Endodermal cell (in vitro differentiated cells): ENCODE results near the gene KCNH3. TPM values are rescaled to one million over a fixed set of nuclear protein-coding genes. Genes with fewer than 3 reads are reported as not detected.

Experiments used
- DNase-seq: peaks from one replicate; pipeline ENCODE4 v3.0.0-alpha.2; 2017
- H3K27ac ChIP-seq: 2 replicates; pipeline ENCODE4 v1.5.1; 2013; ENCODE audit warnings: mild to moderate bottlenecking, low read depth, low read length, moderate library complexity
- H3K27me3 ChIP-seq: 2 replicates; pipeline ENCODE4 v1.6.1; 2013; ENCODE audit warnings: mild to moderate bottlenecking, low read length, moderate library complexity; ENCODE audit not compliant: insufficient read depth, control insufficient read depth, poor library complexity, severe bottlenecking
- H3K36me3 ChIP-seq: 2 replicates; pipeline ENCODE4 v1.7.0; 2013; ENCODE audit warnings: mild to moderate bottlenecking, low read length, moderate library complexity; ENCODE audit not compliant: control insufficient read depth, insufficient read depth
- H3K4me1 ChIP-seq: one replicate; pipeline ENCODE4 v1.7.0; 2013; ENCODE audit warnings: low read length; ENCODE audit not compliant: control insufficient read depth, insufficient read depth
- H3K4me3 ChIP-seq: 2 replicates; pipeline ENCODE4 v1.5.1; 2013; ENCODE audit warnings: mild to moderate bottlenecking, low read length, moderate library complexity
- H3K9ac ChIP-seq: 2 replicates; pipeline ENCODE4 v1.6.1; 2013; ENCODE audit warnings: mild to moderate bottlenecking, low read length, moderate library complexity; ENCODE audit not compliant: poor library complexity, severe bottlenecking; ENCODE audit errors: extremely low read depth
- H3K9me3 ChIP-seq: 2 replicates; pipeline ENCODE4 v1.6.1; 2013; ENCODE audit warnings: mild to moderate bottlenecking, low read length, moderate library complexity; ENCODE audit not compliant: control insufficient read depth
- H3K27ac Mint-ChIP-seq: 2 replicates; pipeline ENCODE4 v1.8.0; 2020; ENCODE audit warnings: mixed read lengths
- H3K27me3 Mint-ChIP-seq: 2 replicates; pipeline ENCODE4 v1.8.0; 2021; ENCODE audit warnings: mild to moderate bottlenecking, mixed read lengths; ENCODE audit not compliant: insufficient read depth
- H3K36me3 Mint-ChIP-seq: 2 replicates; pipeline ENCODE4 v1.8.0; 2020; ENCODE audit warnings: low read depth, mixed read lengths
- H3K4me1 Mint-ChIP-seq: 2 replicates; pipeline ENCODE4 v1.8.0; 2020; ENCODE audit warnings: mixed read lengths
- H3K4me3 Mint-ChIP-seq: 2 replicates; pipeline ENCODE4 v1.8.0; 2020; ENCODE audit warnings: mild to moderate bottlenecking, moderate library complexity, mixed read lengths
- H3K9me3 Mint-ChIP-seq: 2 replicates; pipeline ENCODE4 v1.8.0; 2020; ENCODE audit warnings: mild to moderate bottlenecking, mixed read lengths
- CTCF ChIP-seq: fragments of 200-600 bp; sonication (generic); conservative IDR thresholded peaks from 2 replicates; pipeline ENCODE4 v1.5.0; 2021; ENCODE audit warnings: antibody characterized with exemption, mild to moderate bottlenecking
- WGBS, 2 experiments: methylation state at CpG; one replicate each; pipeline versions ENCODE4 v1.1.5 to v1.1.7; 2013; ENCODE audit warnings: missing lambda C conversion rate in 2 of 2, mixed read lengths in 1 of 2; ENCODE audit not compliant: insufficient coverage in 1 of 2, insufficient read length in 1 of 2; 5-methylcytosine and 5-hydroxymethylcytosine counted together
- total RNA-seq, 2 donors: library from RNA; stranded (reverse); fragmentation: NEBNext Ultra II Directional in 1 of 2; extraction: Animal tissue kit (Norgen Biotek cat#: 25700) in 1 of 2; gene quantifications; 2 replicates in 1 of 2; 3 replicates in 1 of 2; pipeline ENCODE4 v1.2.1, GENCODE V29; 2021

KCNH3 gene
- total RNA-seq, 2 donors from 2014 or later, result 1.00 to 1.5 TPM

GRCh38 chr12:49566361-49566760, 27.5 kb downstream of the KCNH3 start:
- Histone ChIP-seq H3K27ac (no peak overlapping the region), H3K4me3 (peak overlapping the region; percentile 93), H3K9ac (no peak overlapping the region), H3K27me3 (no peaks in the 10 kb centered on the region), H3K36me3 (peaks cover 45% of the 10 kb centered on the region), H3K9me3 (peaks cover 5% of the 10 kb centered on the region), H3K4me1 (peaks cover 4% of the 10 kb centered on the region)
- Mint-ChIP-seq H3K27ac (no peak overlapping the region), H3K36me3 (peaks cover 38% of the 10 kb centered on the region), H3K4me1 (peaks cover 12% of the 10 kb centered on the region), H3K9me3 (no peaks in the 10 kb centered on the region), H3K27me3 (no peaks in the 10 kb centered on the region), H3K4me3 (peak overlapping the region; percentile 90)
- TF ChIP-seq CTCF, result no peak
- DNase-seq, result no peak
- WGBS, 2 experiments, result 94 to 97% methylated on average over 6 to 13 of the region's 13 CpGs

GRCh38 chr12:49567302-49567610, 28.4 kb downstream of the KCNH3 start:
- peaks cover 6% of the 10 kb centered on the region for H3K9me3 Mint-ChIP-seq
- H3K36me3 ChIP-seq, result peaks cover 41% of the 10 kb centered on the region
- H3K27me3 ChIP-seq, result no peaks in the 10 kb centered on the region
- peaks cover 14% of the 10 kb centered on the region for H3K9me3 ChIP-seq
- peak overlapping the region; percentile 90 for H3K4me3 Mint-ChIP-seq
- no peak overlapping the region for H3K27ac ChIP-seq
- WGBS, 2 experiments, result 5 to 16% methylated on average over 11 of the region's 11 CpGs
- peak overlapping the region; percentile 84 for H3K9ac ChIP-seq
- H3K4me1 Mint-ChIP-seq, result peaks cover 12% of the 10 kb centered on the region
- no peak for TF ChIP-seq CTCF
- peak overlapping the region; percentile 93 for H3K4me3 ChIP-seq
- DNase-seq, result no peak
- peaks cover 41% of the 10 kb centered on the region for H3K36me3 Mint-ChIP-seq
- no peaks in the 10 kb centered on the region for H3K27me3 Mint-ChIP-seq
- H3K4me1 ChIP-seq, result peaks cover 4% of the 10 kb centered on the region
- H3K27ac Mint-ChIP-seq, result peak overlapping the region; percentile 99

- peaks cover 4% of the 10 kb centered on the region for H3K4me1 ChIP-seq
- WGBS, 2 experiments, result 0% methylated on average over 20 to 54 of the region's 54 CpGs
- DNase-seq, result peak; percentile 97
- peaks cover 11% of the 10 kb centered on the region for H3K9me3 Mint-ChIP-seq
- peak within 1 kb of the TSS; percentile 50 for H3K27ac ChIP-seq
- peaks cover 12% of the 10 kb centered on the region for H3K4me1 Mint-ChIP-seq
- peaks cover 19% of the 10 kb centered on the region for H3K9me3 ChIP-seq
- H3K36me3 ChIP-seq, result peaks cover 38% of the 10 kb centered on the region
- H3K27me3 ChIP-seq, result no peaks in the 10 kb centered on the region
- no peaks in the 10 kb centered on the region for H3K27me3 Mint-ChIP-seq
- H3K4me3 ChIP-seq, result peak within 1 kb of the TSS; percentile 93
- TF ChIP-seq CTCF, result no peak
- H3K27ac Mint-ChIP-seq, result peak within 1 kb of the TSS; percentile 99
- H3K36me3 Mint-ChIP-seq, result peaks cover 39% of the 10 kb centered on the region
- peak within 1 kb of the TSS; percentile 84 for H3K9ac ChIP-seq
- H3K4me3 Mint-ChIP-seq, result peak within 1 kb of the TSS; percentile 90
Measured at GRCh38 chr12:49567611-49568441, 29.0 kb downstream of the KCNH3 start, which contains the start of gene MCRS1. TSS of gene MCRS1 (minus strand) at chr12:49568142. CDS start at chr12:49566731, 1,411 bp downstream.
